GM23248 (cell line): ENCODE results near the gene KRTAP10-11. TPM values are rescaled to one million over a fixed set of nuclear protein-coding genes. Genes with fewer than 3 reads are reported as not detected.

Experiments used
- DNase-seq: peaks from one replicate; pipeline ENCODE4 v3.0.0-alpha.2; 2015
- H2AFZ ChIP-seq: fragments of 200-600 bp; sonication (generic); 2 replicates; pipeline ENCODE4 v1.6.1; 2016; ENCODE audit warnings: antibody characterized with exemption
- H3F3A ChIP-seq: fragments of 200-600 bp; sonication (generic); 2 replicates; pipeline ENCODE4 v1.6.1; 2016; ENCODE audit warnings: mild to moderate bottlenecking, antibody characterized with exemption, mixed run types; ENCODE audit not compliant: insufficient read depth
- H3K27ac ChIP-seq: fragments of 200-600 bp; sonication (generic); 2 replicates; pipeline ENCODE4 v1.5.1; 2016; ENCODE audit warnings: mild to moderate bottlenecking
- H3K27me3 ChIP-seq: fragments of 200-600 bp; sonication (generic); replicated peaks from 2 replicates; pipeline ENCODE4 v1.6.1; 2016; ENCODE audit warnings: mild to moderate bottlenecking; ENCODE audit not compliant: insufficient read depth
- H3K36me3 ChIP-seq: fragments of 200-600 bp; sonication (generic); 2 replicates; pipeline ENCODE4 v1.6.1; 2016; ENCODE audit warnings: low read depth, mild to moderate bottlenecking
- H3K4me1 ChIP-seq: fragments of 200-600 bp; sonication (generic); 2 replicates; pipeline ENCODE4 v1.6.1; 2016; ENCODE audit warnings: mild to moderate bottlenecking; ENCODE audit not compliant: insufficient read depth
- H3K4me2 ChIP-seq: fragments of 200-600 bp; sonication (generic); one replicate; pipeline ENCODE4 v1.6.1; 2016; ENCODE audit warnings: mild to moderate bottlenecking; ENCODE audit not compliant: unreplicated experiment
- H3K4me3 ChIP-seq: fragments of 200-600 bp; sonication (generic); 2 replicates; pipeline ENCODE4 v1.5.1; 2016; ENCODE audit warnings: mild to moderate bottlenecking
- H3K79me2 ChIP-seq: fragments of 200-600 bp; sonication (generic); 2 replicates; pipeline ENCODE4 v1.6.1; 2016; ENCODE audit warnings: mild to moderate bottlenecking; ENCODE audit not compliant: insufficient read depth
- H3K9ac ChIP-seq: fragments of 200-600 bp; sonication (generic); 2 replicates; pipeline ENCODE4 v1.6.1; 2016; ENCODE audit warnings: mild to moderate bottlenecking
- H3K9me2 ChIP-seq: fragments of 200-600 bp; sonication (generic); 2 replicates; pipeline ENCODE4 v1.6.1; 2016; ENCODE audit warnings: mixed run types, mild to moderate bottlenecking, moderate library complexity; ENCODE audit not compliant: insufficient read depth
- H3K9me3 ChIP-seq: fragments of 200-600 bp; sonication (generic); one replicate; pipeline ENCODE4 v1.6.1; 2017; ENCODE audit warnings: low read depth
- H4K20me1 ChIP-seq: fragments of 200-600 bp; sonication (generic); 2 replicates; pipeline ENCODE4 v1.6.0; 2016; ENCODE audit not compliant: insufficient read depth
- EZH2 ChIP-seq: fragments of 200-600 bp; sonication (generic); IDR thresholded peaks from 2 replicates; pipeline ENCODE4 v1.6.1; 2018; ENCODE audit warnings: antibody characterized with exemption, mild to moderate bottlenecking; ENCODE audit not compliant: insufficient read depth, poor library complexity, severe bottlenecking
- EZH2phosphoT487 ChIP-seq: fragments of 200-600 bp; sonication (generic); IDR thresholded peaks from 2 replicates; pipeline ENCODE4 v1.6.1; 2018; ENCODE audit warnings: antibody characterized with exemption, moderate library complexity, mild to moderate bottlenecking, low read depth; ENCODE audit not compliant: insufficient read depth
- WGBS, 2 experiments: methylation state at CpG; one replicate each; pipeline ENCODE4 v1.1.6; 2015 to 2017; ENCODE audit warnings: low lambda C conversion rate in 2 of 2, low coverage in 1 of 2; ENCODE audit errors: missing lambda C conversion rate in 2 of 2; 5-methylcytosine and 5-hydroxymethylcytosine counted together
- in situ Hi-C: fragments of 300-500 bp; cut with MboI; formaldehyde crosslinking; loops from 2 replicates; pipeline ENCODE4 v1.15.0; 2020
- polyA plus RNA-seq: library from polyadenylated mRNA; unstranded; fragments of >200 nt; fragmentation: Nextera tagmentation; extraction: Ambion mirVana; gene quantifications from 2 replicates; pipeline ENCODE4 v1.2.1, GENCODE V29; 2016
- total RNA-seq: library from RNA; depleted of rRNA; stranded (reverse); fragments of >200 nt; shearing (Covaris generic); gene quantifications from 2 replicates; pipeline ENCODE4 v1.2.3, GENCODE V29; 2014

The KRTAP10-11 gene
- total and polyA plus RNA-seq, 2 experiments from 2014 or later = not detected

GRCh38 chr21:44618909-44619308 is 27.3 kb upstream of the KRTAP10-11 start:
- H3K9ac ChIP-seq = no peak overlapping the region
- H3K36me3 ChIP-seq = no peaks in the 10 kb centered on the region

DNA sequence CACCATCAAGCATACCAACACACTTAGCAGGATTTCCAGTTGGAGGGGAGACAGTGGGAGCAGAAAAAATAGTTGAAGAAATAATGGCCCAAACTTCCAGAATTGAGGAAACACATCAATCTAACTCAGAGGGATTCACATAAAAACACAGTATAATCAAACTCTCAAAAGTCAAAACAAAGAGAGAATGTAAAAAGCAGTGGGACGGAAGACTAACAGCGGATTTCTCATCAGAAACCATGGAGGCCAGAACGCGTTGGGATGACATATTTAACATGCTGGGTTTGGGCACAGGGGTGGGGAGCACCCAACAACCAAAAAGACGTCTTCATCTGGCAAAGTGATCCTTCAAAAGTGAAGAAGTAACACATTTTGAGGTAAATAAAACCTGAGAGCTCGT is 26.3 kb upstream of the KRTAP10-11 start:
- no peak overlapping the region for H3K4me2 ChIP-seq
- TF ChIP-seq EZH2 (no peak), EZH2phosphoT487 (no peak)
- H3K27me3 ChIP-seq = no peaks in the 10 kb centered on the region; the same call in 1 of the 2 replicates
- WGBS, 2 experiments = 32 to 39% methylated on average over 6 of the region's 6 CpGs
- H3K36me3 ChIP-seq = no peaks in the 10 kb centered on the region
- H3F3A ChIP-seq = no peaks in the 10 kb centered on the region
- no peak overlapping the region for H3K4me3 ChIP-seq
- no peak for DNase-seq
- H3K9me3 ChIP-seq = no peaks in the 10 kb centered on the region
- H2AFZ ChIP-seq = no peak overlapping the region
- H3K4me1 ChIP-seq = no peaks in the 10 kb centered on the region
- H3K9ac ChIP-seq = no peak overlapping the region
- H3K27ac ChIP-seq = no peak overlapping the region
- in situ Hi-C loops = no loop called here
- no peaks in the 10 kb centered on the region for H3K9me2 ChIP-seq
- H3K79me2 ChIP-seq = no peaks in the 10 kb centered on the region
- H4K20me1 ChIP-seq = no peaks in the 10 kb centered on the region

More at GRCh38 chr21:44618909-44619308, 27.3 kb upstream of the KRTAP10-11 start:
- TF ChIP-seq EZH2phosphoT487 (no peak), EZH2 (no peak)
- Histone ChIP-seq H3K4me1 (no peaks in the 10 kb centered on the region), H3K9me3 (no peaks in the 10 kb centered on the region), H3K79me2 (no peaks in the 10 kb centered on the region), H2AFZ (no peak overlapping the region), H3F3A (no peaks in the 10 kb centered on the region), H3K4me3 (no peak overlapping the region), H3K27ac (no peak overlapping the region), H3K4me2 (no peak overlapping the region), H3K9me2 (no peaks in the 10 kb centered on the region), H3K27me3 (no peaks in the 10 kb centered on the region; the same call in 1 of the 2 replicates), H4K20me1 (no peaks in the 10 kb centered on the region)
- in situ Hi-C loops = no loop called here
- no peak for DNase-seq
- 36 to 45% methylated on average over 3 of the region's 3 CpGs for WGBS, 2 experiments

- TF ChIP-seq EZH2phosphoT487 (no peak), EZH2 (no peak)
- no peaks in the 10 kb centered on the region for H3K79me2 ChIP-seq
- H3K27ac ChIP-seq = no peak overlapping the region
- no peaks in the 10 kb centered on the region for H3K9me3 ChIP-seq
- no peak overlapping the region for H3K4me2 ChIP-seq
- no peaks in the 10 kb centered on the region for H3K4me1 ChIP-seq
- H3K36me3 ChIP-seq = no peaks in the 10 kb centered on the region
- no peaks in the 10 kb centered on the region for H3K27me3 ChIP-seq
- no peaks in the 10 kb centered on the region for H3K9me2 ChIP-seq
- no peak overlapping the region for H2AFZ ChIP-seq
- in situ Hi-C loops = no loop called here
- no peaks in the 10 kb centered on the region for H4K20me1 ChIP-seq
- no peaks in the 10 kb centered on the region for H3F3A ChIP-seq
- no peak overlapping the region for H3K4me3 ChIP-seq
- H3K9ac ChIP-seq = no peak overlapping the region
- no peak for DNase-seq
Observed at GRCh38 chr21:44623575-44623974, 22.6 kb upstream of the KRTAP10-11 start.

- no peaks in the 10 kb centered on the region for H3K4me1 ChIP-seq
- H2AFZ ChIP-seq = no peak overlapping the region
- H3F3A ChIP-seq = no peaks in the 10 kb centered on the region
- no peak overlapping the region for H3K4me2 ChIP-seq
- 64 to 65% methylated on average over 7 of the region's 7 CpGs for WGBS, 2 experiments
- no peaks in the 10 kb centered on the region for H3K9me2 ChIP-seq
- in situ Hi-C loops = no loop called here
- no peaks in the 10 kb centered on the region for H4K20me1 ChIP-seq
- TF ChIP-seq EZH2 = no peak
- TF ChIP-seq EZH2phosphoT487 = no peak
- DNase-seq = no peak
- no peaks in the 10 kb centered on the region for H3K27me3 ChIP-seq
- H3K9me3 ChIP-seq = no peaks in the 10 kb centered on the region
- H3K36me3 ChIP-seq = no peaks in the 10 kb centered on the region
- H3K79me2 ChIP-seq = no peaks in the 10 kb centered on the region
- H3K27ac ChIP-seq = no peak overlapping the region
- no peak overlapping the region for H3K4me3 ChIP-seq
- no peak overlapping the region for H3K9ac ChIP-seq
Observed at GRCh38 chr21:44625756-44626155, 20.5 kb upstream of the KRTAP10-11 start.

GRCh38 chr21:44626262-44626661 is 20.0 kb upstream of the KRTAP10-11 start:
- H4K20me1 ChIP-seq = no peaks in the 10 kb centered on the region
- H3F3A ChIP-seq = no peaks in the 10 kb centered on the region
- no peaks in the 10 kb centered on the region for H3K79me2 ChIP-seq
- no peaks in the 10 kb centered on the region for H3K9me3 ChIP-seq
- H2AFZ ChIP-seq = no peak overlapping the region
- H3K4me1 ChIP-seq = no peaks in the 10 kb centered on the region
- no peaks in the 10 kb centered on the region for H3K9me2 ChIP-seq
- H3K9ac ChIP-seq = no peak overlapping the region
- DNase-seq = no peak
- no peak for TF ChIP-seq EZH2phosphoT487
- TF ChIP-seq EZH2 = no peak
- in situ Hi-C loops = no loop called here
- no peak overlapping the region for H3K4me2 ChIP-seq
- 46 to 52% methylated on average over 10 of the region's 10 CpGs for WGBS, 2 experiments
- no peak overlapping the region for H3K4me3 ChIP-seq
- no peaks in the 10 kb centered on the region for H3K36me3 ChIP-seq
- H3K27me3 ChIP-seq = no peaks in the 10 kb centered on the region
- no peak overlapping the region for H3K27ac ChIP-seq
